Measurements from ENCODE around the gene SH3BP5.

DNA sequence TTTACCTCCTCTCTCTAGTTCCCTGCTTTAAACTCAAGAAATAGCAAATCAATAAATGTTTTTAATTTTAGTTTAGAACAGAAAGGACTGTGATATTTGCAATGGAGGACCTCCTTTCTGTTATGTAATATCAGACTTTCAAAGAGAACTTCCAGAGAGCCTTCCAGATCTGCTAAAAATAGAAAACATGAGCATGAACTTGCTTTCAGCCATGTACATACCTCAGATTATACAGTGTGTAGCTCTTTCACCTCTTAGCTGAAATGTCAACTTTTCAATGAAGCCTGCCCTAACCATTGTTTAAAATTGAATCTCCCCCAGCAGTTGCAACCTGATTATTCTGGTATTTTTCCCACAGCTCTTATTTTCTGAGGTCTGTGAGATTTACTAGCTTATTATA lies 113.7 kb downstream of the SH3BP5 start:
- TF ChIP-seq EZH2 (IDR thresholded peaks at IDR 0.05; ENCODE audit: insufficient read depth, poor library complexity, severe bottlenecking) = no peak
- no peak for TF ChIP-seq EZH2phosphoT487 (IDR thresholded peaks at IDR 0.05; ENCODE audit: insufficient read depth, low read depth)
